ELR (cell line): Measurements from ENCODE around the gene GNAO1.

Experiments used
- DNase-seq: peaks from one replicate; pipeline ENCODE4 v3.0.0-alpha.2; 2015; ENCODE audit warnings: low read depth

Gene GNAO1

GRCh38 chr16:56294014-56294413 is 102.7 kb downstream of the GNAO1 start:
- no peak for DNase-seq

DNA sequence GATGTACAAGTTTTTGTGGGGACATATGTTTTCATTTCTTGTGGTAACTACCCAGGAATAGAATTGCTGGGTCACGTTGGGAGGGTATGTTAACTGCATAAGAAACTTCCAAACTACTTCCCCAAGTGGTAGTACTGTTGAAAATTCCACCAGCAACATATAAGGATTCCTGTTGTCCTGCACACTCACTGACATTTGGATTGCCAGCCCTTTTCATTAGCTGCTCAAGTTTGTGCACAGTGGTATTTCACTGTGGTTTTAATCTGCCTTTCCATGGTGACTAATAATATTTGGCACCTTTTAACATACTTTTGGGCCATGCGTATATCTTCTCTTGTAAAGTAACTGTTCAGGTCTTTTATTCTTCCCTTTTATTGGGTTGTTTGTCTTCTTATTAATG is 103.3 kb downstream of the GNAO1 start:
- peak; percentile 44 for DNase-seq

- DNase-seq, result no peak
These were observed 103.9 kb downstream of the GNAO1 start for GRCh38 chr16:56295059-56295665.

- no peak for DNase-seq
These were observed 104.6 kb downstream of the GNAO1 start for GRCh38 chr16:56295739-56296527.

GRCh38 chr16:56297684-56298083 is 106.4 kb downstream of the GNAO1 start:
- no peak for DNase-seq

DNA sequence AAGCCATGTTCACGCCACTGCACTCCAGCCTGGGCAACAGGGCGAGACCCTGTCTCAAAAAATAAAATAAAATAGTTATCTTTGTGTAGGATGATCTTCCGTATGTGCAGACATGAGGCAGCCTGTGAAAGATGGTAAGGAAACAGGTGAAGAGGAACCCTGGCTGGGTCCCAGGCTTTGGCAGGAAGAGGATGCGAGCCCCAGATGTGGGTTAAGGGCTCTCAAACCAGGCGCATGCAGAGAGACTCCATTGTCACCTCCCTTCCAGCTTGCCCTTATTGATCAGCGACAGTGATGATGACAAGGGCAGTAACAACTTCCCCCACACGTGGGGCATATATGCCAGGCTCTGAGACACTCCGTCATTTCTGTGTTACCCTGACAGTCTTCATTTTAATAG is 106.8 kb downstream of the GNAO1 start:
- DNase-seq, result no peak

- DNase-seq, result no peak
These were observed 107.8 kb downstream of the GNAO1 start for GRCh38 chr16:56298948-56299596.

DNA sequence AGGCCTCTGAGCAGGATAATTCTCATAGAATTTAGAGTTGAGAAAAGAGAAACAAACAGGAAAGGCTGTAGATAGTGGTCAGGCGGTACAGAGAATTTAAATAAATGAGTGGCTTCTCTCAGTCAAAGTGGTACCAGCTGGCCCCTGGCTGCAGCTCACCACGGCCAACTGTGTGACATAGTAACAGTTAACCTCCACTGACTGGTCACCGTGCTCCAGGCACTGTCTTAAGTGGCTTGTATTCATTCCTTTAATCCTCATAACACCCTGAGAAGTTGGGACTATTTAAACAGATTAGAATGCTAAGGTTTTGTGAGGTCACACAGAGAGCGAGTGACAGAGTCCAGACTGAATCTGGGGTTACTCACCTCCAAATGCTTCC is 108.9 kb downstream of the GNAO1 start:
- DNase-seq, result no peak

GRCh38 chr16:56300891-56301850 is 109.9 kb downstream of the GNAO1 start:
- peak; percentile 46 for DNase-seq

- DNase-seq, result no peak
These were observed 111.2 kb downstream of the GNAO1 start for GRCh38 chr16:56302506-56302905.

DNA sequence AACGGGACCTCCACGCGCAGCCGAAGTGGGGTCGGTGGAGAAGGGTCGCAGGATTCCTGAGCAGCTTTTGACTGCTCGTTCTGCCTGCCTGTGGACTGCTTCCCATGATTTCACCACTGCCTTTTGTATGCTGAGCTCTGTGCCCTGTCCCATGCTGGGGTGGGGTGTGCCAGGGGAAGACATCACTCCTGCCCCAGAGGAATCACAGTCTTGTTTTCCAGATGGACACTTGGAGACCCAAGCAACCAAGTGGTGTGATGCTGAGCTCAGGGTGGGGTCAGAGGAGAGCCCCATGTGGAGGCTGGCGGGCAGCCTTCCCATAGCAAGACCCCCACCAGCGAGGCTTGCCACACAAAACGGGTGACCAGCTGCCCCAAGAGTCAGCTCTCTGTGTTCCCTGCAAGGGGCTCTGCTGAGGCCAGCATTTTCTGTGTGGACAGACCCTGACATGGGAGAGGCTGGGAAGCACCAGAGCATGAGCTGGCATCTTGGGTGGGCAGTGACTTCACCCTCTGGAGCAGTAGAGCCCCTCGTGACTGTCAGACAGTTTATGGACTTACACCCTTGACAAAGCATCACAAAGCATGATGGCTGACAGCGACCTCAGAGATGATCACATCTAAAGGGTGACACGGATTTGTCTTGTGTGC is 111.9 kb downstream of the GNAO1 start:
- DNase-seq, result no peak

DNA sequence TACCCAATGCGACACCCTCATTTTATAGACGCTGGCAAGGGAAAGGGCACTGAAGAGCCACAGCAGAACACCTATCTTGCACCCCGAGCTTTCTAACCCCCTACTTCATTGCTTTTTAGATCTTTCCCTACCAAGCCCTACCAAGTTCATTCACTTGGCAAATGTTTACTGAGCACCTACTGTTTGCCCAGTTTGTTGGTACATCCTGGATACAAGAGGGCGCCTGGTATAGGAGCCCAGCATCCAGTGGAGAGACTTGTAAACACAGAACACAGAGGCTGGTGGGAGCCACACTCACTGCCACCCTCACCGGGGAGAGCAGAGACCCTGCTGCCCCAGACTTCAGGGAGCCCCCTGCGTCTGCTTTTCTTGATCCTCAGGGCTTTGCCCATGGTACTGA is 112.6 kb downstream of the GNAO1 start:
- no peak for DNase-seq

DNA sequence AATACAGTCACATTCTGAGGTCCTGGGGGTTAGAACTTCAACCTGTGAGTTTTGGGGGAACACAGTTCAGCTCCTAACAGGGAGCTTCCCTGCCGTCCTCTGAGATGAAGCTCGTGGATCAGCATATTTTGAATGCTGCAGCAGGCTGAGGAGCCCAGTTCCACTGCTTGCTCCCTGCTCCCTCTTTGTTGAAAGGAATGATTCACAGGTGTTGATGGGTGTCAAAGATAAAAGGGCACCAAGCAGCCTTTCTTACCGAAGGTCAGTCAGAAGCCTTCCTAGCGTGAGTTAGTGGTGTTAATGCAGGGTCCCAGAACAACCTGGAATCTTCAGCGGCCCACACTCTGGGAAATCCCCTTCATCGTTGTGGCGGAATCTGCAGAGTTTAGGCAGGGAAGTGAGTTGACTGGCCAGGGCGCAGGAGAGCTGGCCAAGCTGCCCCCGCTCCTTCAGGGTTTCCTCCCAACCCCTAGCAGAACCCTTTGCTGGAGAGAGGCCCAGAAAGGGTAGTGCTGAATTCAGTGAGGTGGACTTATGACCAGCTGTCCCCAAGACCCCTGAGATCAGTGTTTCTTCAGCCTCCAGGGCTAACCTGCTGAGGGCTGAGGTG is 114.8 kb downstream of the GNAO1 start:
- no peak for DNase-seq

DNA sequence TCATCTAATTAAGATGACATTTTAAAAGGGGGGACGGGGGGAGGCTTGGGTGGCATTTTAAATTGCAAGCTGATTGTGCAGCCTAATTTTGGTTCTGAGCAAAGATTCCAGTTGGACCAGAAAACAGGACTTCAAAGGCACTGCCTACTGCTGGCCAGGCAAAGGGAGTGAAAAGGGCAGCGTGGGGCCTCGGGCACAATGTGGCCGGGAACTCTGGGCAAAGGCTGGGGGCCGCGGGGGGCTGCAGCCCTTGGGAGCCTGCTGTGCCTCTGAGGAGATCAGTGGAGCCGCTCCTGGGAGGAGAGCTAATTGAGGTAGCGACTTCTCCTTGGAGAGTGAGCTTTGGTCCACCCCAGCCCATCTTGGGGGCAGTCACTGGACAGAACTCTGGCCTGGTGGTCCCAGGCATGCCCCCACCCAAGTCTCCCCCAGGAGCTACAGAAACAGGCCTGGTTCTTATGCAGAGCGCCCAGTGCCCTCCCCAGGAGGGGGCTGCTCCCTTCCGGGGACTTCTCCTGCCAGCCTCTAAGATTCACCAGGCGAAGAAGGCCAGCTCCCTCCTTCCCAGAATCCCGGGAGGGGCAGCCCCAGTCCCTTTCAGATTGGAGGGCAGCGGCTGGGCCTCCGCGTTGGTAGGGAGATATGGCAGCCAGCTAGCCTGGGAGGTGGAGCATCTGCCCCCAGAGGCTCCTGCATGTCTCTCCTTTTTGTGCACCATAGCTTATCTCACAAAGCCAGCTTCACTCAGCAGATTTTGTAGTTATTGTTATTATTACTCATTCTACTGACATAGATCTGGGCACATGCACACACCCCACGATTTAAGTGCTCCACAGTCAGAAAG is 115.6 kb downstream of the GNAO1 start:
- no peak for DNase-seq

DNA sequence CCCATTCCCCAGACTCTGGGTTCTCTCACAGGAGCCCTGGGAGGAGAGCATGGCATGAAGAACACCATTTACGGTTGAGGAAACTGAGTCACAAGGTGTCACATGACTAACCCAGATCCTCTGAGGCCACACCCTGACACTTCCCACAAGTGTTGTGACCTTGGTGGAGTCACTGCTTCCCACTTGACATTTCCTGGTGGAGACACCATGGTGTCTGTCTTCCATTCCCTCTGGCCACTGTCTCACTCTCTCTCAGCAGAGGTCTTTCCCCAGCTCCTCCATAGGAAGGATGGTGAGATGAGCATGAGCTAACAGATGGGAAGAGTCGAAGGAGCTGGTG is 116.2 kb downstream of the GNAO1 start:
- no peak for DNase-seq

GRCh38 chr16:56309008-56309407 is 117.7 kb downstream of the GNAO1 start:
- DNase-seq, result no peak

DNA sequence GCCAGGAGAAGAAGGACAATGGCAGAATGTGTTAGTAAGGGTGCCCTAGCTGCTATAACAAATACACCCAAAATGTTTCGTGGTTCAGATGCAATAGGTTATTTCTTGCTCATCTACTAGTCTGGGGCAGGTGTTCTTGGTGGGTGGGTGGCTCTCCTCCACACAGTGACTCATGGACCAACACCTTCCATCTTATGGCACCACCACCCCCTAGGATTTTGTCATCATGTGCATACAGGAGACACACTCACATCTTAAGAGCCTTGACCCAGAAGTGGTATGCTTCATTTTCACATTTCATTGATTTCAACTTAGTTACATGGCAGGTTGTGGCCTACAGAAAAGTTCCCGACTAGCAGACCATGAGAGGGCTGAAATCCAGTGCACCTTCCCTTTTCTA is 119.4 kb downstream of the GNAO1 start:
- DNase-seq, result no peak

GRCh38 chr16:56311208-56312027 is 120.1 kb downstream of the GNAO1 start:
- no peak for DNase-seq

GRCh38 chr16:56312028-56312300 is 120.7 kb downstream of the GNAO1 start:
- DNase-seq, result no peak

GRCh38 chr16:56312556-56312955 is 121.3 kb downstream of the GNAO1 start:
- DNase-seq, result no peak
